Activated B cell treated with CpG ODN at 0.5 μM for 24 hours (primary cell): ENCODE data around the gene PHF12. TPM values are rescaled to one million over a fixed set of nuclear protein-coding genes. Genes with fewer than 3 reads are reported as not detected.
A peak's percentile ranks its signal among the peaks of the same experiment; 100 is the strongest.

Experiments
- ATAC-seq: fragments of 200-7000 bp; cut with Tn5 transposase; one replicate; pipeline ENCODE4 v1.10.0; 2021; ENCODE audit warnings: low read depth, mild to moderate bottlenecking, moderate library complexity
- CTCF ChIA-PET: fragments of 350-600 bp; sonication (Branson Sonifier 250); formaldehyde crosslinking; loops from one replicate; lab custom pipeline; 2021; ENCODE audit warnings: antibody characterized with exemption; lab: Charles Lee
- POLR2A ChIA-PET: fragments of 350-600 bp; sonication (Branson Sonifier 250); formaldehyde crosslinking; loops from one replicate; lab custom pipeline; 2021; ENCODE audit warnings: antibody characterized with exemption; lab: Charles Lee
- DNase-seq: peaks from one replicate; pipeline ENCODE4 v3.0.0; 2022
- H3K27ac Mint-ChIP-seq: one replicate; pipeline ENCODE4 v1.8.0; 2020; ENCODE audit warnings: mixed read lengths
- H3K27me3 Mint-ChIP-seq: one replicate; pipeline ENCODE4 v1.8.0; 2021; ENCODE audit warnings: mixed read lengths
- H3K36me3 Mint-ChIP-seq: one replicate; pipeline ENCODE4 v1.8.0; 2021; ENCODE audit warnings: low read depth, mixed read lengths
- H3K4me1 Mint-ChIP-seq: one replicate; pipeline ENCODE4 v1.8.0; 2021; ENCODE audit warnings: mixed read lengths
- H3K4me3 Mint-ChIP-seq: one replicate; pipeline ENCODE4 v1.8.0; 2020; ENCODE audit warnings: mild to moderate bottlenecking, mixed read lengths
- H3K9me3 Mint-ChIP-seq: one replicate; pipeline ENCODE4 v1.8.0; 2020; ENCODE audit warnings: mixed read lengths
- intact Hi-C: fragments of 100-400 bp; cut with micrococcal nuclease; formaldehyde crosslinking; loops from one replicate; pipeline ENCODE4 v1.15.1; 2024
- total RNA-seq: library from RNA; stranded (reverse); gene quantifications from 2 replicates; pipeline ENCODE4 v1.2.3, GENCODE V29; 2022
- TF ChIP-seq, protein P1 (sequence below): fragments of 200-600 bp; IDR thresholded peaks from one replicate; pipeline ENCODE4 v1.8.0; 2022; ENCODE audit warnings: antibody characterized with exemption, mild to moderate bottlenecking

Gene PHF12
- total RNA-seq, 1 donor from 2014 or later: 96.5 TPM

GRCh38 chr17:28917029-28917428 is 34.3 kb downstream of the PHF12 start:
- no peak overlapping the region for H3K27ac Mint-ChIP-seq

GRCh38 chr17:28916302-28916934 is 34.9 kb downstream of the PHF12 start:
- intact Hi-C loops: loop anchor here (1.0 to 2.0 kb wide), 4 partner anchors 68 to 270 kb away; no protein-coding TSS in a partner anchor
- TF ChIP-seq, protein P1, sequence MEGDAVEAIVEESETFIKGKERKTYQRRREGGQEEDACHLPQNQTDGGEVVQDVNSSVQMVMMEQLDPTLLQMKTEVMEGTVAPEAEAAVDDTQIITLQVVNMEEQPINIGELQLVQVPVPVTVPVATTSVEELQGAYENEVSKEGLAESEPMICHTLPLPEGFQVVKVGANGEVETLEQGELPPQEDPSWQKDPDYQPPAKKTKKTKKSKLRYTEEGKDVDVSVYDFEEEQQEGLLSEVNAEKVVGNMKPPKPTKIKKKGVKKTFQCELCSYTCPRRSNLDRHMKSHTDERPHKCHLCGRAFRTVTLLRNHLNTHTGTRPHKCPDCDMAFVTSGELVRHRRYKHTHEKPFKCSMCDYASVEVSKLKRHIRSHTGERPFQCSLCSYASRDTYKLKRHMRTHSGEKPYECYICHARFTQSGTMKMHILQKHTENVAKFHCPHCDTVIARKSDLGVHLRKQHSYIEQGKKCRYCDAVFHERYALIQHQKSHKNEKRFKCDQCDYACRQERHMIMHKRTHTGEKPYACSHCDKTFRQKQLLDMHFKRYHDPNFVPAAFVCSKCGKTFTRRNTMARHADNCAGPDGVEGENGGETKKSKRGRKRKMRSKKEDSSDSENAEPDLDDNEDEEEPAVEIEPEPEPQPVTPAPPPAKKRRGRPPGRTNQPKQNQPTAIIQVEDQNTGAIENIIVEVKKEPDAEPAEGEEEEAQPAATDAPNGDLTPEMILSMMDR: peak; percentile 52
- Mint-ChIP-seq H3K4me3 (no peak overlapping the region), H3K9me3 (no peaks in the 10 kb centered on the region), H3K27me3 (no peaks in the 10 kb centered on the region), H3K27ac (peak overlapping the region; percentile 35), H3K4me1 (no peaks in the 10 kb centered on the region), H3K36me3 (peaks cover 95% of the 10 kb centered on the region)
- POLR2A ChIA-PET: interaction anchor here (0.6 to 2.1 kb wide), 6 partner anchors 32 to 189 kb away, joined by 3 to 15 read pairs (median 5); partner anchors contain the start of gene TLCD1
- peak; percentile 90 for ATAC-seq
- DNase-seq: no peak
- CTCF ChIA-PET: interaction anchor here (0.6 to 5.1 kb wide), 17 partner anchors 9 to 272 kb away, joined by 3 to 66 read pairs (median 5); partner anchors contain the start of genes BLTP2, DHRS13, PROCA1 and SDF2

More at GRCh38 chr17:28917029-28917428, 34.3 kb downstream of the PHF12 start:
- Mint-ChIP-seq H3K27me3 (no peaks in the 10 kb centered on the region), H3K4me1 (no peaks in the 10 kb centered on the region), H3K9me3 (no peaks in the 10 kb centered on the region), H3K36me3 (peaks cover 96% of the 10 kb centered on the region), H3K4me3 (no peak overlapping the region)
- TF ChIP-seq, protein P1: no peak
- intact Hi-C loops: loop anchor here (2.0 kb wide), 1 partner anchor 68 kb away; no protein-coding TSS in a partner anchor
- ATAC-seq (no peak), DNase-seq (no peak)
- CTCF ChIA-PET: interaction anchor here (0.7 to 5.1 kb wide), 14 partner anchors 10 to 272 kb away, joined by 3 to 66 read pairs (median 6); partner anchors contain the start of genes BLTP2, DHRS13, PROCA1 and SDF2
- POLR2A ChIA-PET: interaction anchor here (0.6 to 2.1 kb wide), 5 partner anchors 32 to 190 kb away, joined by 3 to 15 read pairs (median 5); partner anchors contain the start of gene TLCD1

DNA sequence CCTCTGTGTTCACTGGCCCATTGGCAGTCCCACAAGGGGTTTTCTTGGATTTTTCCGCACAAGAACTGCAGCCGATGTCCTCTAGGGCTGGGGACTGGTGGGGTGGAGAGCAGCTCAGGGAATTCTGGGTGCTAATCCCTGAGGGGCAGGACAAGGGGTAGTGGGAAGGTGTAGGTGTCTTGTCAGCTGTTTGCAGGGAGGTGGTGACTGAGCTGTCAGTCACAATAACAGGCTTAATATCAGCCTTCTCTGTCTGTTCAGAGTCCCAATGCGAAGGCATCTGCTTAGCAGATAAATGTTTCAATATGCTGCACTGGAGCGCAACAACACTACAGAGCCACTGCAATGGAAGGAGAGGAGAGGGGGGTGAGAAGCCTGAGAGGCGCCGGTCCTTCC is 38.4 kb downstream of the PHF12 start:
- DNase-seq (no peak), ATAC-seq (no peak)
- intact Hi-C loops: no loop called here
- Mint-ChIP-seq H3K27ac (no peak overlapping the region), H3K36me3 (peaks cover 91% of the 10 kb centered on the region), H3K27me3 (no peaks in the 10 kb centered on the region), H3K4me3 (no peak overlapping the region), H3K9me3 (no peaks in the 10 kb centered on the region), H3K4me1 (no peaks in the 10 kb centered on the region)
- TF ChIP-seq, protein P1: no peak
- POLR2A ChIA-PET: no interaction called here
- CTCF ChIA-PET: interaction anchor here (1.0 to 2.2 kb wide), 4 partner anchors 11 to 186 kb away, joined by 3 to 8 read pairs (median 5); partner anchors contain the start of genes DHRS13 and TLCD1

- Mint-ChIP-seq H3K4me3 (no peak overlapping the region), H3K36me3 (peaks cover 91% of the 10 kb centered on the region), H3K27ac (no peak overlapping the region), H3K27me3 (no peaks in the 10 kb centered on the region), H3K9me3 (no peaks in the 10 kb centered on the region), H3K4me1 (no peaks in the 10 kb centered on the region)
- intact Hi-C loops: no loop called here
- ChIA-PET CTCF (interaction anchor here (1.3 to 6.2 kb wide), 4 partner anchors 10 to 186 kb away, joined by 3 to 37 read pairs (median 6); partner anchors contain the start of genes DHRS13 and TLCD1), POLR2A (interaction anchor here (0.8 kb wide), 1 partner anchor 185 kb away, joined by 3 read pairs; no protein-coding TSS in a partner anchor)
- no peak for DNase-seq
- no peak for ATAC-seq
- TF ChIP-seq, protein P1: no peak
Observed at GRCh38 chr17:28912281-28912937, 38.9 kb downstream of the PHF12 start.
